22Rv1 (cell line): ENCODE measurements around the gene CCNK.

Experiments
- CTCF ChIP-seq: fragments of 450-650 bp; IDR thresholded peaks from 2 replicates; pipeline ENCODE4 v1.5.1; 2017; ENCODE audit warnings: mild to moderate bottlenecking
- ZFX ChIP-seq: fragments of 450-650 bp; IDR thresholded peaks from 2 replicates; pipeline ENCODE4 v1.6.1; 2017; ENCODE audit warnings: antibody characterized with exemption, borderline replicate concordance

- TF ChIP-seq CTCF, result no peak
- TF ChIP-seq ZFX, result no peak
Measured at GRCh38 chr14:99441157-99441870, 39.9 kb upstream of the CCNK start.
